Mesenchymal stem cell (in vitro differentiated cells and primary cell): ENCODE measurements around the gene TENM4.

ENCODE experiments used
- DNase-seq: peaks from one replicate; pipeline ENCODE4 v3.0.0-alpha.2; 2013
- H2AFZ ChIP-seq: one replicate; pipeline ENCODE4 v1.6.1; 2013; ENCODE audit warnings: low read depth, mild to moderate bottlenecking, control low read depth, inconsistent platforms, low read length, moderate library complexity
- H2AK5ac ChIP-seq: 2 replicates; pipeline ENCODE4 v1.6.1; 2013; ENCODE audit warnings: low read length, moderate library complexity, mild to moderate bottlenecking, inconsistent platforms; ENCODE audit not compliant: severe bottlenecking
- H2BK120ac ChIP-seq: one replicate; pipeline ENCODE4 v1.6.1; 2013; ENCODE audit warnings: low read depth, mild to moderate bottlenecking, inconsistent platforms, low read length, moderate library complexity
- H2BK12ac ChIP-seq, 2 experiments: one replicate each; pipeline ENCODE4 v1.6.1; 2013; ENCODE audit warnings: inconsistent platforms in 2 of 2, low read length in 2 of 2, mild to moderate bottlenecking in 2 of 2, moderate library complexity in 2 of 2, control low read depth in 1 of 2
- H2BK15ac ChIP-seq: one replicate; pipeline ENCODE4 v1.6.1; 2013; ENCODE audit warnings: mild to moderate bottlenecking, low read depth, inconsistent platforms; ENCODE audit not compliant: poor library complexity, severe bottlenecking
- H2BK5ac ChIP-seq: 2 replicates; pipeline ENCODE4 v1.6.1; 2013; ENCODE audit warnings: low read depth, mild to moderate bottlenecking, low read length, control low read depth, inconsistent platforms; ENCODE audit not compliant: poor library complexity, severe bottlenecking
- H3K14ac ChIP-seq, 2 experiments: one replicate each; pipeline ENCODE4 v1.6.1; 2013; ENCODE audit warnings: inconsistent platforms in 2 of 2, low read length in 2 of 2, control low read depth in 1 of 2, mild to moderate bottlenecking in 1 of 2, moderate library complexity in 1 of 2
- H3K18ac ChIP-seq, 2 experiments: one replicate each; pipeline ENCODE4 v1.6.1; 2013; ENCODE audit warnings: inconsistent platforms in 2 of 2, low read length in 2 of 2, control low read depth in 1 of 2, low read depth in 1 of 2, mild to moderate bottlenecking in 1 of 2
- H3K23ac ChIP-seq, 2 experiments: one replicate each; pipeline ENCODE4 v1.6.1; 2013; ENCODE audit warnings: inconsistent platforms in 2 of 2, low read length in 2 of 2, mild to moderate bottlenecking in 2 of 2, moderate library complexity in 2 of 2, control low read depth in 1 of 2
- H3K27ac ChIP-seq: 2 replicates; pipeline ENCODE4 v1.5.1; 2013; ENCODE audit warnings: mild to moderate bottlenecking, moderate library complexity, low read length, control low read depth, inconsistent platforms; ENCODE audit not compliant: poor library complexity, severe bottlenecking
- H3K27me3 ChIP-seq, 2 experiments: 2 replicates each; pipeline versions ENCODE4 v1.6.1 to v1.7.0; 2013; ENCODE audit warnings: low read length in 2 of 2, mild to moderate bottlenecking in 2 of 2, moderate library complexity in 2 of 2, control low read depth in 1 of 2, inconsistent platforms in 1 of 2; ENCODE audit not compliant: control insufficient read depth in 1 of 2, insufficient read depth in 1 of 2
- H3K36me3 ChIP-seq, 2 experiments: 2 replicates each; pipeline versions ENCODE4 v1.6.1 to v1.7.0; 2013; ENCODE audit warnings: low read length in 2 of 2, control low read depth in 1 of 2, inconsistent platforms in 1 of 2, low read depth in 1 of 2, mild to moderate bottlenecking in 1 of 2; ENCODE audit not compliant: insufficient read depth in 2 of 2, control insufficient read depth in 1 of 2
- H3K4ac ChIP-seq, 2 experiments: one replicate each; pipeline ENCODE4 v1.6.1; 2013; ENCODE audit warnings: inconsistent platforms in 2 of 2, low read length in 2 of 2, mild to moderate bottlenecking in 2 of 2, moderate library complexity in 2 of 2, control low read depth in 1 of 2, low read depth in 1 of 2
- H3K4me1 ChIP-seq: 2 replicates; pipeline ENCODE4 v1.6.1; 2013; ENCODE audit warnings: low read depth, low read length, control low read depth; ENCODE audit not compliant: control insufficient read depth, insufficient read depth
- H3K4me2 ChIP-seq: 2 replicates; pipeline ENCODE4 v1.6.1; 2013; ENCODE audit warnings: low read length, mild to moderate bottlenecking, inconsistent platforms; ENCODE audit not compliant: poor library complexity, severe bottlenecking
- H3K4me3 ChIP-seq, 2 experiments: 2 replicates each; pipeline versions ENCODE4 v1.5.1 to v1.7.0; 2013; ENCODE audit warnings: low read length in 2 of 2, mild to moderate bottlenecking in 2 of 2, control low read depth in 1 of 2, low read depth in 1 of 2; ENCODE audit not compliant: insufficient read depth in 1 of 2
- H3K79me1 ChIP-seq: replicated peaks from 2 replicates; pipeline ENCODE4 v1.6.1; 2013; ENCODE audit warnings: mild to moderate bottlenecking, control low read depth, low read length, inconsistent platforms; ENCODE audit not compliant: poor library complexity, severe bottlenecking
- H3K9ac ChIP-seq: 2 replicates; pipeline ENCODE4 v1.7.0; 2013; ENCODE audit warnings: mild to moderate bottlenecking, low read length, moderate library complexity
- H3K9me3 ChIP-seq: 2 replicates; pipeline ENCODE4 v1.7.0; 2013; ENCODE audit warnings: mild to moderate bottlenecking, low read length; ENCODE audit not compliant: control insufficient read depth
- H4K8ac ChIP-seq: one replicate; pipeline ENCODE4 v1.6.1; 2013; ENCODE audit warnings: inconsistent platforms, mild to moderate bottlenecking, low read length, moderate library complexity
- H4K91ac ChIP-seq: one replicate; pipeline ENCODE4 v1.6.1; 2013; ENCODE audit warnings: mild to moderate bottlenecking, low read length, inconsistent platforms
- WGBS: methylation state at CpG from one replicate; pipeline ENCODE4 v1.1.7; 2013; ENCODE audit warnings: mixed read lengths; 5-methylcytosine and 5-hydroxymethylcytosine counted together

Gene TENM4

DNA sequence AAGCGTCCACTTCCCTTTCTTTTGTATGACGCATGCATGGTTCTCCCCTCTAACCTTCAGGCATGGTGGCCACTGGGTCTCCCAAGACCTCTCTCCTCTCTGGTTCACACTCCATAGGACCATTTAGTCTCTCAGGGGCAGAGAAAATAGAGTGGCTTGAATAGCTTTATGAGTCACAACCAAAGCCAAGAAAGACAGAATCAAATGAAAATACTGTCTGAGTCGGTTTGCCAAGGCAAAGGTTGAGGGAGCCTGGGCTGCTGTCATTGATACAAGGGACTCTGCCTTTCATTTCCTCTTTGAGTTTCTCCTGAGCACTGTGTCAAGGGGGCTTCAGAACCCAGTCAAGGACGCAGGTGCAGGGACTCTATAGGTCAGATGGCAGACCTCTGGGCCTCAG lies 44.2 kb downstream of the TENM4 start:
- Histone ChIP-seq H3K9ac (no peak overlapping the region), H3K27me3 (peaks cover 0 to 22% of the 10 kb centered on the region in 2 experiments), H2AFZ (no peak overlapping the region), H2AK5ac (no peak overlapping the region), H3K36me3 (no peaks in the 10 kb centered on the region), H2BK120ac (no peak overlapping the region), H4K8ac (no peak overlapping the region), H3K4ac (no peak overlapping the region), H3K79me1 (no peaks in the 10 kb centered on the region), H3K23ac (no peak overlapping the region), H4K91ac (no peak overlapping the region), H3K4me2 (no peak overlapping the region), H2BK15ac (no peak overlapping the region), H2BK12ac (no peak overlapping the region), H3K18ac (no peak overlapping the region), H3K14ac (no peak overlapping the region), H3K27ac (no peak overlapping the region), H3K4me3 (no peak overlapping the region), H2BK5ac (no peak overlapping the region), H3K4me1 (peaks cover 1% of the 10 kb centered on the region), H3K9me3 (no peaks in the 10 kb centered on the region)
- 85% methylated on average over 4 of the region's 4 CpGs for WGBS
- no peak for DNase-seq

DNA sequence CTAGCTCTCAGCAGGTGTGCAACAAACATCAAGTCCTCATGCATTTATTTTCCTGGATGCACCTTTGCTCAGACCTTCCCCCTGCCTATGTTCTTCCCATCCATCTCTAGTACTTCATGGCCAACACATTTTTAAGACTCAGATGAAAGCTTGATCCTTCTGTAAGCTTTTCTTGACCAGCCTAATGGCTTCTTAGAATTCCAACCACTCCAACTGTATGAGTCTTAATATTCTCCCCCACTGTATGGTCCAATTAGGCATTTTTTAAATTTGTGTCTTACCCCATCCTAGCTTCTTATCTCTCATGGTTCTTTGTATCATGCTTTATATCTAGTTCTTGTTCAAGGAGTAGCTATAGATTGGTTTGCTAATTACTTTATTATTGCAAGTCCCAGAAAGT lies 44.8 kb downstream of the TENM4 start:
- Histone ChIP-seq H2AK5ac (no peak overlapping the region), H2BK120ac (no peak overlapping the region), H3K14ac (no peak overlapping the region), H3K4me2 (no peak overlapping the region), H2BK12ac (no peak overlapping the region), H3K27me3 (peaks cover 0 to 22% of the 10 kb centered on the region in 2 experiments), H3K4me3 (no peak overlapping the region), H3K23ac (no peak overlapping the region), H4K8ac (no peak overlapping the region), H4K91ac (no peak overlapping the region), H2AFZ (no peak overlapping the region), H3K79me1 (no peaks in the 10 kb centered on the region), H3K4ac (no peak overlapping the region), H3K18ac (no peak overlapping the region), H2BK5ac (no peak overlapping the region), H3K36me3 (no peaks in the 10 kb centered on the region), H3K9me3 (no peaks in the 10 kb centered on the region), H3K27ac (no peak overlapping the region), H2BK15ac (no peak overlapping the region), H3K4me1 (peaks cover 1% of the 10 kb centered on the region), H3K9ac (no peak overlapping the region)
- no peak for DNase-seq

DNA sequence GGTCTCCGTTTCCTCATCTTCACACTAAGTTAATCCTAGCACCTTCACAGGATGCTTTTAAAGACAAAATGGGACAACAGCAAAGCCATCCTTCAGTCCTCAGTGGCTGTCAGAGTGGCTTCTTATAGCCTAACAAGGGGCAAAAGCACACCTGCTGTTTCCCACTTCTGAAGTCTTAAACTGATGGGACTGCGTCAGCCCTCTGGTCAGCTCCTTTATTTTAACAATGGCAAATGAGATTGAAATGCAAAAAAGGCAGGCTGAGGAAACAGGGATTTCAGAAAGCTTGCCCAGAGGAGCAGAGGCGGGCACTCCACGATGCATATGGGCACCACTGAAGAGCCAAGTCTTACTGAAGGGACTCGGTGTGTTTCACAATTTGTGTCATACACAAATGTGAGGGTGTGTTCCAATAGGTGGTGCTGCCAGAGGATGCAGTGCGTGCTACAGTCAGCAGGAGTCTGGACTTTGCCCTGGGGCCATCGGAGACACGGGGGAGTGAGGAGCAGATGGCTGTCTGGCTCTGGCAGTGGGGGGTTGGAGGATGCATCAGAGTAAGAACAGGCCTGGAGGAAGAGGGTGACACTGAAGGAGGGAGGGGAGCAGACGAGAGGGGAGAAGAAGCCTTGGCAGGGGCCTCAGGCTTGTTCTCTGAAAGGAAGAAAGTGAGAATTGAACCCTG lies 47.3 kb downstream of the TENM4 start:
- Histone ChIP-seq H3K79me1 (no peaks in the 10 kb centered on the region), H3K9me3 (no peaks in the 10 kb centered on the region), H2BK15ac (no peak overlapping the region), H2BK12ac (no peak overlapping the region), H3K14ac (no peak overlapping the region), H3K4me2 (no peak overlapping the region), H3K36me3 (no peaks in the 10 kb centered on the region), H3K27me3 (peaks cover 0 to 18% of the 10 kb centered on the region in 2 experiments), H3K4ac (no peak overlapping the region), H2BK120ac (no peak overlapping the region), H3K18ac (no peak overlapping the region), H2BK5ac (no peak overlapping the region), H3K4me1 (peaks cover 1% of the 10 kb centered on the region), H3K4me3 (no peak overlapping the region), H2AFZ (no peak overlapping the region), H2AK5ac (no peak overlapping the region), H4K91ac (no peak overlapping the region), H3K9ac (no peak overlapping the region), H3K23ac (peak overlapping the region in 1 of 2 experiments; percentile 46), H4K8ac (peak overlapping the region; percentile 46), H3K27ac (no peak overlapping the region)
- DNase-seq, result no peak
- WGBS, result 37% methylated on average over 8 of the region's 9 CpGs

DNA sequence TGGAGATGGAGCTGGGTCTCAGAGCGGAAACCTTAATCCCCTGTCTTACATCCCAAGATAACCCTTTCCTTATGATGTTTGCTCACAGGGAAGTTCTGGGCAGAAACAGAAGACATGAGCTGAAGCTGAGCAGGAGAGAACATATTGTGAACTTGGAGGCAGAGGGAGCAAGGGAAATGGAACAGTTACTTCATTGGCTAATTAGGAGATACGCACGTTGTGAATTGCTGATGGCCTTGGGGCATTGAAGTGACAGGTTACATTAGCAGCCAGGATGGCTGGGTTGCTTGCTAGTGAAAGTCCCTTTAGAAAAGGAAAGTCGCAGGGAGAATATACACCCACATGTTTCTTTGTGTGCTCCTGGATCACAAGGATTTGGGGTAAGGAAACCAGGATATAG lies 48.7 kb downstream of the TENM4 start:
- H2BK12ac ChIP-seq, result no peak overlapping the region
- no peak overlapping the region for H3K4me2 ChIP-seq
- no peak for DNase-seq
- H4K91ac ChIP-seq, result no peak overlapping the region
- H3K14ac ChIP-seq, result no peak overlapping the region
- H4K8ac ChIP-seq, result no peak overlapping the region
- H2AK5ac ChIP-seq, result no peak overlapping the region
- no peak overlapping the region for H2BK15ac ChIP-seq
- peaks cover 1% of the 10 kb centered on the region for H3K4me1 ChIP-seq
- H2BK5ac ChIP-seq, result no peak overlapping the region
- no peak overlapping the region for H2BK120ac ChIP-seq
- no peaks in the 10 kb centered on the region for H3K79me1 ChIP-seq
- no peak overlapping the region for H3K27ac ChIP-seq
- no peaks in the 10 kb centered on the region for H3K9me3 ChIP-seq
- no peak overlapping the region for H3K4ac ChIP-seq
- no peak overlapping the region for H3K4me3 ChIP-seq
- no peak overlapping the region for H2AFZ ChIP-seq
- no peak overlapping the region for H3K23ac ChIP-seq
- peaks cover 0 to 18% of the 10 kb centered on the region in 2 experiments for H3K27me3 ChIP-seq
- no peaks in the 10 kb centered on the region for H3K36me3 ChIP-seq
- no peak overlapping the region for H3K18ac ChIP-seq
- 43% methylated on average over 3 of the region's 4 CpGs for WGBS
- H3K9ac ChIP-seq, result no peak overlapping the region
